Ishikawa (cell line): ENCODE measurements around the gene HHIPL1.

Experiments
- CEBPB ChIP-seq: IDR thresholded peaks from 2 replicates; pipeline ENCODE4 v1.6.1; 2012
- CREB1 ChIP-seq: IDR thresholded peaks from 2 replicates; pipeline ENCODE4 v1.6.1; 2012; ENCODE audit warnings: low read depth
- EGR1 ChIP-seq: IDR thresholded peaks from 2 replicates; pipeline ENCODE4 v1.6.1; 2012
- EP300 ChIP-seq: IDR thresholded peaks from 2 replicates; pipeline ENCODE4 v1.6.1; 2012; ENCODE audit warnings: borderline replicate concordance
- FOXM1 ChIP-seq: IDR thresholded peaks from 2 replicates; pipeline ENCODE4 v1.6.1; 2012; ENCODE audit warnings: low read depth, borderline replicate concordance
- NFIC ChIP-seq: IDR thresholded peaks from 2 replicates; pipeline ENCODE4 v1.6.1; 2012
- RAD21 ChIP-seq: IDR thresholded peaks from 2 replicates; pipeline ENCODE4 v1.6.1; 2012; ENCODE audit warnings: low read depth
- TAF1 ChIP-seq: IDR thresholded peaks from 2 replicates; pipeline ENCODE4 v1.6.1; 2012; ENCODE audit warnings: low read depth, mild to moderate bottlenecking
- TCF12 ChIP-seq: IDR thresholded peaks from 2 replicates; pipeline ENCODE4 v1.6.1; 2012; ENCODE audit warnings: low read depth
- TEAD4 ChIP-seq: IDR thresholded peaks from 2 replicates; pipeline ENCODE4 v1.6.1; 2012
- YY1 ChIP-seq: IDR thresholded peaks from 2 replicates; pipeline ENCODE4 v1.6.1; 2012; ENCODE audit warnings: low read depth
- ZBTB7A ChIP-seq: IDR thresholded peaks from 2 replicates; pipeline ENCODE4 v1.6.1; 2012; ENCODE audit warnings: low read depth
- TF ChIP-seq, protein P1 (sequence below): IDR thresholded peaks from 2 replicates; pipeline ENCODE4 v1.6.1; 2012
- TF ChIP-seq, protein P2 (sequence below): IDR thresholded peaks from 2 replicates; pipeline ENCODE4 v1.6.1; 2012; ENCODE audit warnings: low read depth, mild to moderate bottlenecking
- TF ChIP-seq, protein P3 (sequence below): IDR thresholded peaks from 2 replicates; pipeline ENCODE4 v1.6.1; 2012

HHIPL1 gene

DNA sequence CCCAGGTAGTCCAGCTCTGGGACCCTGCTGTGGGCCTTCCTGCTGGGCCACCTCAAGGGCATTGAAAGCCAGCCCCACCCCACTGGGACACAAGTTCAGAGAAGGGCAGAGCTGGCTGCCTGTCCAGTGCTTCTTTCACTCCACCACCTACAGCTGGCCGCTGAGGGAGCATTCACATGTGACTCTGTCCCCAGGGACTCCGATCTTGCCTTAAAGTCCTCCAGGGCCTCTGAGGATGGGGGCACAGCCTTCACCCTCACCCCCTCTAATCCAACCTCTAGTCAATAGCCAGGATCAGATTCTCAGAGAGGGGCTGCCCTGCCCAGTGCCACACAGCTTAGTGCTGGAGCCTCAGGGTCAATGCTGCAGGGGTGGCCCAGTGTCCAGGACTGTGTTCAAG, 34.2 kb downstream of the HHIPL1 start:
- TF ChIP-seq CEBPB (no peak), CREB1 (no peak), YY1 (no peak), TEAD4 (no peak), ZBTB7A (no peak), EP300 (no peak), RAD21 (no peak), NFIC (no peak), TAF1 (no peak), EGR1 (no peak), TCF12 (no peak), FOXM1 (no peak)
- TF ChIP-seq, protein P1, sequence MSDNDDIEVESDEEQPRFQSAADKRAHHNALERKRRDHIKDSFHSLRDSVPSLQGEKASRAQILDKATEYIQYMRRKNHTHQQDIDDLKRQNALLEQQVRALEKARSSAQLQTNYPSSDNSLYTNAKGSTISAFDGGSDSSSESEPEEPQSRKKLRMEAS, result no peak
- TF ChIP-seq, protein P2, sequence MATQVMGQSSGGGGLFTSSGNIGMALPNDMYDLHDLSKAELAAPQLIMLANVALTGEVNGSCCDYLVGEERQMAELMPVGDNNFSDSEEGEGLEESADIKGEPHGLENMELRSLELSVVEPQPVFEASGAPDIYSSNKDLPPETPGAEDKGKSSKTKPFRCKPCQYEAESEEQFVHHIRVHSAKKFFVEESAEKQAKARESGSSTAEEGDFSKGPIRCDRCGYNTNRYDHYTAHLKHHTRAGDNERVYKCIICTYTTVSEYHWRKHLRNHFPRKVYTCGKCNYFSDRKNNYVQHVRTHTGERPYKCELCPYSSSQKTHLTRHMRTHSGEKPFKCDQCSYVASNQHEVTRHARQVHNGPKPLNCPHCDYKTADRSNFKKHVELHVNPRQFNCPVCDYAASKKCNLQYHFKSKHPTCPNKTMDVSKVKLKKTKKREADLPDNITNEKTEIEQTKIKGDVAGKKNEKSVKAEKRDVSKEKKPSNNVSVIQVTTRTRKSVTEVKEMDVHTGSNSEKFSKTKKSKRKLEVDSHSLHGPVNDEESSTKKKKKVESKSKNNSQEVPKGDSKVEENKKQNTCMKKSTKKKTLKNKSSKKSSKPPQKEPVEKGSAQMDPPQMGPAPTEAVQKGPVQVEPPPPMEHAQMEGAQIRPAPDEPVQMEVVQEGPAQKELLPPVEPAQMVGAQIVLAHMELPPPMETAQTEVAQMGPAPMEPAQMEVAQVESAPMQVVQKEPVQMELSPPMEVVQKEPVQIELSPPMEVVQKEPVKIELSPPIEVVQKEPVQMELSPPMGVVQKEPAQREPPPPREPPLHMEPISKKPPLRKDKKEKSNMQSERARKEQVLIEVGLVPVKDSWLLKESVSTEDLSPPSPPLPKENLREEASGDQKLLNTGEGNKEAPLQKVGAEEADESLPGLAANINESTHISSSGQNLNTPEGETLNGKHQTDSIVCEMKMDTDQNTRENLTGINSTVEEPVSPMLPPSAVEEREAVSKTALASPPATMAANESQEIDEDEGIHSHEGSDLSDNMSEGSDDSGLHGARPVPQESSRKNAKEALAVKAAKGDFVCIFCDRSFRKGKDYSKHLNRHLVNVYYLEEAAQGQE, result no peak
- TF ChIP-seq, protein P3, sequence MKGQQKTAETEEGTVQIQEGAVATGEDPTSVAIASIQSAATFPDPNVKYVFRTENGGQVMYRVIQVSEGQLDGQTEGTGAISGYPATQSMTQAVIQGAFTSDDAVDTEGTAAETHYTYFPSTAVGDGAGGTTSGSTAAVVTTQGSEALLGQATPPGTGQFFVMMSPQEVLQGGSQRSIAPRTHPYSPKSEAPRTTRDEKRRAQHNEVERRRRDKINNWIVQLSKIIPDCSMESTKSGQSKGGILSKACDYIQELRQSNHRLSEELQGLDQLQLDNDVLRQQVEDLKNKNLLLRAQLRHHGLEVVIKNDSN, result no peak

DNA sequence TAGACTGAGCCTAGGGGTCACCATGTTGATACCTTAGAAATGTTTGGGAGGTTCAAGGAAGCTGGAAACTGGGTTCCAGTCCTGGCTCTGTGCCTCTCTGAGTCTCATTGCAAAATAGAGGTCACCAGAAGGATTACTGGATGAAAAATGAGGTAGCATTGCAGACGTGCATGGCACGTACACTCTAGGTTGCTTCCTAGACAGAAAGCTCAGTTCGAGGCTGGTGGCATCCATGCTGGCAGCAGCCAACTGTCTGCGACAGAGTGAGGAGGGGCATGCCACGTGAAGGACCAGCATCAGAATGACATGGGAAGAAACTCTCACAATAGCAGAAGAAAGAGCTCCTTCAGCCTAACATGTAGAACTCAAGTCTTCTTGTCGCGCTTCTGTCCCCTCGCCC, 34.6 kb downstream of the HHIPL1 start:
- TF ChIP-seq EGR1 (no peak), ZBTB7A (no peak), TEAD4 (no peak), TCF12 (no peak), EP300 (no peak), NFIC (no peak), RAD21 (no peak), CREB1 (no peak), TAF1 (no peak)
- TF ChIP-seq, protein P3, result no peak

DNA sequence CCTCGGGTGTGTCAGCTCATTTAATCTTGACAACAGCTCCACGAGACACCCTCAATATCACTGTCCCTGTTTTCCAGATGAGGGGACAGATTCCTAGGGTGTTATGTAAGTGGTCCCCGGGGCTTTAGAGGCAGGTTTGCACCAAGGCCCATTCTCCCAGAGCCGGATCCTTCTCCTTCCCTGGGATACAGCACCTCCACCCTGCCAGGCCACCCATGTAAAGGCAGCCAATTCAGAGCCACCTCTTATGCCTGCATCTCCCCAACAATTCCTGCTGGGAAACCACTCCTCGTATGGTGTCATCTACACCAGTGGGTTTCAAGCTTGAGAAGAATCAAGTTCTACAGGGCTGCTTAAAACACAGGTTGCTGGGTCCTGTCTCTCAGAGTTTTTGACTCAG, 35.1 kb downstream of the HHIPL1 start:
- TF ChIP-seq, protein P1, result no peak
- TF ChIP-seq TCF12 (no peak), EP300 (no peak), ZBTB7A (no peak), FOXM1 (no peak), YY1 (no peak), TAF1 (no peak), EGR1 (no peak)
- TF ChIP-seq, protein P2, result no peak

DNA sequence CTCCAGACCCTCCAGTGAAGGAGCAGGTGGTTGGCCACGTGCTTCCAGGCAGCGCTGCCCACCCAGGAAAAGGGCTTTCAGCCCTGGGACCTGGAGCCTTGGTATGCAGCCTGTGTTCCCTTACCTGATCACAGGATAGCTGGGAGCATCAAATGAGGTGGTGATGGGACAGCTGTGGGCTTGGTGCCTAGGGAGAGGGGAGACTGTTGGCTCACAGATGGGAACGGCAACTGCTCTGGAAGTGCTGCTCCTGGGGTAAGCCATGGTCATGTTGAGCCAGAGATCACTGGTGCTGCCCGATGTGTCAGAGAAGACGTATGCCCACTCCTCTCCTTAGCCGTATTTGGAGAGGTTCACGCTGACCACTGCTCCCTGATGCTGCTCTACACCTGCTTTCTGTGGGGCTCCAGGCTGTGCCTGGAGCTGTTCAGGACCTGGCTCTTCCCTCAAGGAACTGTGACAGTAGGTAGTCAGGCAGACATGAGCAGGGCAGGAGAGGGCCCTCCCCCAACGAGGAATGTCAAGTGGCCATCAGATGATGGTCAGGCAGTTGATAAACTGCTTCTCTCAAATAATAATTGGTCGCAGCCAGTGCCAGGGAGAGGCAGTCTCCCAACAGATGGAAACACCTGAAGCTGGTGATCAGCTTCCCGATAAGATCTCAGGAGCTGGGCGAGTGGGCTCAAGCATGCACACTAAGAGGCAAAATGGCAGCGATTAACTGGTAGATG, 36.3 kb downstream of the HHIPL1 start:
- TF ChIP-seq TCF12 (no peak), EP300 (no peak), RAD21 (no peak), EGR1 (no peak), NFIC (no peak), TAF1 (no peak)
- TF ChIP-seq, protein P2, result no peak
